H9 (cell line): ENCODE data around the gene PTPRK. TPM values are rescaled to one million over a fixed set of nuclear protein-coding genes. Genes with fewer than 3 reads are reported as not detected.

Experiments used
- DNase-seq: peaks from one replicate; pipeline ENCODE4 v3.0.0-alpha.2; 2017
- H2AFZ ChIP-seq: one replicate; pipeline ENCODE4 v1.6.1; 2013; ENCODE audit warnings: mild to moderate bottlenecking, low read length, control low read depth, moderate library complexity
- H2AK5ac ChIP-seq: 2 replicates; pipeline ENCODE4 v1.6.1; 2013; ENCODE audit warnings: low read length, control low read depth, mixed read lengths; ENCODE audit not compliant: insufficient read length
- H2BK120ac ChIP-seq: one replicate; pipeline ENCODE4 v1.6.1; 2013; ENCODE audit warnings: low read depth, mild to moderate bottlenecking, low read length, control low read depth, inconsistent platforms; ENCODE audit not compliant: poor library complexity, severe bottlenecking
- H2BK12ac ChIP-seq: 2 replicates; pipeline ENCODE4 v1.6.1; 2013; ENCODE audit warnings: low read length, control low read depth, mixed read lengths, low read depth; ENCODE audit not compliant: insufficient read length
- H2BK15ac ChIP-seq: 2 replicates; pipeline ENCODE4 v1.6.1; 2013; ENCODE audit warnings: low read depth, low read length, control low read depth
- H2BK20ac ChIP-seq: one replicate; pipeline ENCODE4 v1.6.1; 2013; ENCODE audit warnings: low read depth, mild to moderate bottlenecking, low read length, control low read depth, inconsistent platforms; ENCODE audit not compliant: poor library complexity, severe bottlenecking
- H2BK5ac ChIP-seq: 2 replicates; pipeline ENCODE4 v1.6.1; 2013; ENCODE audit warnings: low read length, control low read depth, mixed read lengths; ENCODE audit not compliant: insufficient read length
- H3K14ac ChIP-seq: 2 replicates; pipeline ENCODE4 v1.6.1; 2013; ENCODE audit warnings: low read length, control low read depth; ENCODE audit not compliant: insufficient read depth
- H3K18ac ChIP-seq: 2 replicates; pipeline ENCODE4 v1.6.1; 2013; ENCODE audit warnings: low read depth, mild to moderate bottlenecking, mixed read lengths, low read length, control low read depth; ENCODE audit not compliant: insufficient read length
- H3K23ac ChIP-seq: 2 replicates; pipeline ENCODE4 v1.6.1; 2013; ENCODE audit warnings: low read length, control low read depth, mixed read lengths, low read depth; ENCODE audit not compliant: insufficient read length
- H3K23me2 ChIP-seq: 2 replicates; pipeline ENCODE4 v1.6.1; 2013; ENCODE audit warnings: low read depth, mild to moderate bottlenecking, mixed read lengths, low read length, control low read depth; ENCODE audit not compliant: insufficient read length, poor library complexity, severe bottlenecking
- H3K27ac ChIP-seq: 2 replicates; pipeline ENCODE4 v1.5.1; 2013; ENCODE audit warnings: low read length, control low read depth, mixed read lengths, low read depth; ENCODE audit not compliant: insufficient read length
- H3K27me3 ChIP-seq: 2 replicates; pipeline ENCODE4 v1.6.1; 2013; ENCODE audit warnings: low read length, control low read depth, inconsistent platforms; ENCODE audit not compliant: insufficient read depth
- H3K4ac ChIP-seq: 2 replicates; pipeline ENCODE4 v1.6.1; 2013; ENCODE audit warnings: low read depth, mild to moderate bottlenecking, control low read depth, inconsistent platforms, low read length, moderate library complexity
- H3K4me1 ChIP-seq: 2 replicates; pipeline ENCODE4 v1.6.1; 2013; ENCODE audit warnings: low read length, control low read depth, inconsistent platforms; ENCODE audit not compliant: insufficient read depth
- H3K4me2 ChIP-seq: 2 replicates; pipeline ENCODE4 v1.6.1; 2013; ENCODE audit warnings: low read length, control low read depth, mixed read lengths; ENCODE audit not compliant: insufficient read length, insufficient read depth
- H3K56ac ChIP-seq: 2 replicates; pipeline ENCODE4 v1.6.1; 2013; ENCODE audit warnings: low read depth, mild to moderate bottlenecking, mixed read lengths, low read length, control low read depth; ENCODE audit not compliant: insufficient read length
- H3K79me1 ChIP-seq: 2 replicates; pipeline ENCODE4 v1.6.1; 2013; ENCODE audit warnings: low read depth, mild to moderate bottlenecking, moderate library complexity, low read length, control low read depth, inconsistent platforms; ENCODE audit not compliant: insufficient read depth, poor library complexity, severe bottlenecking
- H3K79me2 ChIP-seq: 2 replicates; pipeline ENCODE4 v1.6.1; 2013; ENCODE audit warnings: low read length, control low read depth, inconsistent platforms; ENCODE audit not compliant: insufficient read depth
- H3K9ac ChIP-seq: 2 replicates; pipeline ENCODE4 v1.6.1; 2013; ENCODE audit warnings: low read length, control low read depth, mixed read lengths; ENCODE audit not compliant: insufficient read length; ENCODE audit errors: extremely low read depth
- H3K9me3 ChIP-seq: one replicate; pipeline ENCODE4 v1.6.1; 2013; ENCODE audit warnings: low read depth, low read length, inconsistent platforms; ENCODE audit not compliant: control insufficient read depth
- H3T11ph ChIP-seq: one replicate; pipeline ENCODE4 v1.6.1; 2013; ENCODE audit warnings: mild to moderate bottlenecking, low read length, control low read depth, inconsistent platforms
- H4K20me1 ChIP-seq: one replicate; pipeline ENCODE4 v1.6.1; 2013; ENCODE audit not compliant: control insufficient read depth, insufficient read length, insufficient read depth
- H4K5ac ChIP-seq: 2 replicates; pipeline ENCODE4 v1.6.1; 2013; ENCODE audit warnings: low read depth, mild to moderate bottlenecking, mixed read lengths, low read length, control low read depth; ENCODE audit not compliant: insufficient read length
- H4K8ac ChIP-seq: replicated peaks from 2 replicates; pipeline ENCODE4 v1.6.1; 2013; ENCODE audit warnings: low read length, control low read depth, mixed read lengths, low read depth; ENCODE audit not compliant: insufficient read length
- H4K91ac ChIP-seq: 2 replicates; pipeline ENCODE4 v1.6.1; 2013; ENCODE audit warnings: low read depth, mild to moderate bottlenecking, moderate library complexity, mixed read lengths, low read length, control low read depth; ENCODE audit not compliant: insufficient read length
- H3K27ac Mint-ChIP-seq, 3 experiments: 2 replicates in 2 of 3; 3 replicates in 1 of 3; pipeline ENCODE4 v1.8.0; 2020 to 2021; ENCODE audit warnings: mixed read lengths in 3 of 3, mild to moderate bottlenecking in 1 of 3, moderate library complexity in 1 of 3
- H3K27me3 Mint-ChIP-seq: 2 replicates; pipeline ENCODE4 v1.8.0; 2021; ENCODE audit warnings: low read depth, mild to moderate bottlenecking, moderate library complexity, mixed read lengths
- H3K36me3 Mint-ChIP-seq, 3 experiments: 2 replicates in 2 of 3; 3 replicates in 1 of 3; pipeline ENCODE4 v1.8.0; 2020 to 2021; ENCODE audit warnings: low read depth in 3 of 3, mixed read lengths in 3 of 3; ENCODE audit not compliant: insufficient read depth in 1 of 3
- H3K4me1 Mint-ChIP-seq, 2 experiments: 2 replicates each; pipeline ENCODE4 v1.8.0; 2020; ENCODE audit warnings: mixed read lengths in 2 of 2
- H3K4me3 Mint-ChIP-seq, 2 experiments: 2 replicates in 1 of 2; 3 replicates in 1 of 2; pipeline ENCODE4 v1.8.0; 2020 to 2021; ENCODE audit warnings: mild to moderate bottlenecking in 2 of 2, mixed read lengths in 2 of 2, moderate library complexity in 1 of 2
- H3K9me3 Mint-ChIP-seq, 2 experiments: 2 replicates in 1 of 2; 3 replicates in 1 of 2; pipeline ENCODE4 v1.8.0; 2020; ENCODE audit warnings: mild to moderate bottlenecking in 2 of 2, mixed read lengths in 2 of 2, moderate library complexity in 1 of 2
- WGBS: extraction: QIAGEN DNeasy Blood & Tissue Kit; methylation state at CpG from one replicate; pipeline ENCODE4 v1.1.7; 2013; ENCODE audit warnings: missing lambda C conversion rate, low lambda C conversion rate, mixed read lengths; ENCODE audit not compliant: insufficient read length; ENCODE audit errors: extremely low coverage; 5-methylcytosine and 5-hydroxymethylcytosine counted together
- total RNA-seq: library from RNA; stranded (reverse); gene quantifications from 2 replicates; pipeline ENCODE4 v1.2.1, GENCODE V29; 2021
- TF ChIP-seq, protein P1 (sequence below): fragments of 200-600 bp; sonication (generic); conservative IDR thresholded peaks from 3 replicates; pipeline ENCODE4 v1.8.0; 2021; ENCODE audit warnings: antibody characterized with exemption, mild to moderate bottlenecking

The PTPRK gene
- total RNA-seq, 1 experiment from 2014 or later: 47.9 TPM

DNA sequence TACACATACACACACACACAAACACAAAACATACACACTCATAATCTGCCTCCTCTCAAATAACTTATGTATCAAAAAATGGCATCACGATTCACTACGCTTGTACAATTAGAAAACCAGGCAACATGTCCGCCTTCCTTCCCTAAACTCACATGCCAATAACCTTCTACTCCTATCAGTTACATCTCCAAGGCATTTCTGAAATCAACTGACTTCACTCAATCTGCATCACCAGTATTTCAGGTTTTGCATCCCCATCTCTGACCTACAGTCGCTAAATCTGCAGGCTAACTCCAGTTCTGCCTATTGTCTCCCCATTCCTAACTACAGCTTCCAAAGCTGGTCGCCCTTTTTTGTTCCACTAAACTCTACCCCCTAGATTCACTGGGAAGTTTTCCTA lies 217.5 kb downstream of the PTPRK start:
- no peak overlapping the region for H2BK12ac ChIP-seq
- no peak overlapping the region for H3K9ac ChIP-seq
- TF ChIP-seq, protein P1, sequence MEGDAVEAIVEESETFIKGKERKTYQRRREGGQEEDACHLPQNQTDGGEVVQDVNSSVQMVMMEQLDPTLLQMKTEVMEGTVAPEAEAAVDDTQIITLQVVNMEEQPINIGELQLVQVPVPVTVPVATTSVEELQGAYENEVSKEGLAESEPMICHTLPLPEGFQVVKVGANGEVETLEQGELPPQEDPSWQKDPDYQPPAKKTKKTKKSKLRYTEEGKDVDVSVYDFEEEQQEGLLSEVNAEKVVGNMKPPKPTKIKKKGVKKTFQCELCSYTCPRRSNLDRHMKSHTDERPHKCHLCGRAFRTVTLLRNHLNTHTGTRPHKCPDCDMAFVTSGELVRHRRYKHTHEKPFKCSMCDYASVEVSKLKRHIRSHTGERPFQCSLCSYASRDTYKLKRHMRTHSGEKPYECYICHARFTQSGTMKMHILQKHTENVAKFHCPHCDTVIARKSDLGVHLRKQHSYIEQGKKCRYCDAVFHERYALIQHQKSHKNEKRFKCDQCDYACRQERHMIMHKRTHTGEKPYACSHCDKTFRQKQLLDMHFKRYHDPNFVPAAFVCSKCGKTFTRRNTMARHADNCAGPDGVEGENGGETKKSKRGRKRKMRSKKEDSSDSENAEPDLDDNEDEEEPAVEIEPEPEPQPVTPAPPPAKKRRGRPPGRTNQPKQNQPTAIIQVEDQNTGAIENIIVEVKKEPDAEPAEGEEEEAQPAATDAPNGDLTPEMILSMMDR: no peak
- Mint-ChIP-seq H3K4me1 (no peaks in the 10 kb centered on the region; a peak in 3 of 4 replicates), H3K27ac (no peak overlapping the region), H3K27me3 (no peaks in the 10 kb centered on the region), H3K36me3 (peaks cover 11 to 24% (median 12%) of the 10 kb centered on the region in 3 experiments), H3K9me3 (peaks cover 4 to 9% of the 10 kb centered on the region in 2 experiments; a peak in 4 of 5 replicates), H3K4me3 (no peak overlapping the region)
- no peaks in the 10 kb centered on the region for H4K20me1 ChIP-seq
- H2BK120ac ChIP-seq: no peak overlapping the region
- no peak overlapping the region for H2BK20ac ChIP-seq
- H3K4me2 ChIP-seq: no peak overlapping the region
- H3K56ac ChIP-seq: no peak overlapping the region
- no peaks in the 10 kb centered on the region for H3K23me2 ChIP-seq
- no peak overlapping the region for H3K23ac ChIP-seq
- no peak overlapping the region for H3K4ac ChIP-seq
- H2BK15ac ChIP-seq: no peak overlapping the region
- H2BK5ac ChIP-seq: no peak overlapping the region
- no peaks in the 10 kb centered on the region for H3K9me3 ChIP-seq
- H2AFZ ChIP-seq: no peak overlapping the region
- no peak overlapping the region for H3K27ac ChIP-seq
- H3K18ac ChIP-seq: no peak overlapping the region
- no peak overlapping the region for H3T11ph ChIP-seq
- no peak overlapping the region for H2AK5ac ChIP-seq
- no peaks in the 10 kb centered on the region for H3K79me1 ChIP-seq
- no peak overlapping the region for H4K91ac ChIP-seq
- DNase-seq: no peak
- H3K4me1 ChIP-seq: no peaks in the 10 kb centered on the region
- 0 out of 2 replicates have a peak, but pooled peaks cover 2% of the 10 kb centered on the region for H3K79me2 ChIP-seq
- no peak overlapping the region for H4K5ac ChIP-seq
- no peak overlapping the region for H3K14ac ChIP-seq
- WGBS: no CpG with 5 or more reads among the region's 5 CpGs
- no peak overlapping the region for H4K8ac ChIP-seq
- H3K27me3 ChIP-seq: no peaks in the 10 kb centered on the region
